Kidney tubule cell (primary cell): ENCODE data around the gene C5orf63.
"Not testable (repeated sequence)": the region's sequence is repeated elsewhere in the genome, so short reads cannot be mapped to it uniquely, and the experiment has no call there.

Source experiments
- DNase-seq: peaks from one replicate; pipeline ENCODE4 v3.0.0-alpha.2; 2018; ENCODE audit warnings: low spot score

C5orf63 gene

GRCh38 chr5:127074466-127074865, 1.2 kb upstream of the C5orf63 start:
- DNase-seq: no peak

GRCh38 chr5:127070243-127070642, 3.1 kb downstream of the C5orf63 start:
- no peak for DNase-seq

GRCh38 chr5:127068493-127069214, 4.6 kb downstream of the C5orf63 start:
- peak; percentile 74 for DNase-seq

- DNase-seq: no peak
Observed at GRCh38 chr5:127066721-127067120, 6.6 kb downstream of the C5orf63 start.

GRCh38 chr5:127064253-127064840, 9.0 kb downstream of the C5orf63 start:
- no peak for DNase-seq

- no peak for DNase-seq
Observed at GRCh38 chr5:127063257-127063913, 9.9 kb downstream of the C5orf63 start.

GRCh38 chr5:127061956-127062355, 11.3 kb downstream of the C5orf63 start:
- no peak for DNase-seq

- DNase-seq: no peak
Observed at GRCh38 chr5:127061537-127061936, 11.8 kb downstream of the C5orf63 start.

GRCh38 chr5:127060470-127060985, 12.8 kb downstream of the C5orf63 start:
- no peak for DNase-seq

- DNase-seq: no peak
Observed at GRCh38 chr5:127056896-127057295, 16.4 kb downstream of the C5orf63 start.

- no peak for DNase-seq
Observed at GRCh38 chr5:127055880-127056653, 17.2 kb downstream of the C5orf63 start.

GRCh38 chr5:127053551-127053950, 19.8 kb downstream of the C5orf63 start:
- DNase-seq: not testable (repeated sequence)

GRCh38 chr5:127053049-127053448, 20.3 kb downstream of the C5orf63 start:
- DNase-seq: no peak

GRCh38 chr5:127051591-127051990, 21.7 kb downstream of the C5orf63 start:
- DNase-seq: no peak

- no peak for DNase-seq
Observed at GRCh38 chr5:127046343-127047072, 26.8 kb downstream of the C5orf63 start.

GRCh38 chr5:127042593-127042992, 30.7 kb downstream of the C5orf63 start:
- no peak for DNase-seq

- peak; percentile 33 for DNase-seq
Observed at GRCh38 chr5:127041571-127041970, 31.7 kb downstream of the C5orf63 start.

- DNase-seq: peak; percentile 65
Observed at GRCh38 chr5:127040796-127041520, 32.3 kb downstream of the C5orf63 start.

GRCh38 chr5:127038550-127038949, 34.8 kb downstream of the C5orf63 start:
- no peak for DNase-seq

- no peak for DNase-seq
Observed at GRCh38 chr5:127031863-127032232, 41.5 kb downstream of the C5orf63 start.
